ENCODE measurements around the gene RPL28.

Gene RPL28

DNA sequence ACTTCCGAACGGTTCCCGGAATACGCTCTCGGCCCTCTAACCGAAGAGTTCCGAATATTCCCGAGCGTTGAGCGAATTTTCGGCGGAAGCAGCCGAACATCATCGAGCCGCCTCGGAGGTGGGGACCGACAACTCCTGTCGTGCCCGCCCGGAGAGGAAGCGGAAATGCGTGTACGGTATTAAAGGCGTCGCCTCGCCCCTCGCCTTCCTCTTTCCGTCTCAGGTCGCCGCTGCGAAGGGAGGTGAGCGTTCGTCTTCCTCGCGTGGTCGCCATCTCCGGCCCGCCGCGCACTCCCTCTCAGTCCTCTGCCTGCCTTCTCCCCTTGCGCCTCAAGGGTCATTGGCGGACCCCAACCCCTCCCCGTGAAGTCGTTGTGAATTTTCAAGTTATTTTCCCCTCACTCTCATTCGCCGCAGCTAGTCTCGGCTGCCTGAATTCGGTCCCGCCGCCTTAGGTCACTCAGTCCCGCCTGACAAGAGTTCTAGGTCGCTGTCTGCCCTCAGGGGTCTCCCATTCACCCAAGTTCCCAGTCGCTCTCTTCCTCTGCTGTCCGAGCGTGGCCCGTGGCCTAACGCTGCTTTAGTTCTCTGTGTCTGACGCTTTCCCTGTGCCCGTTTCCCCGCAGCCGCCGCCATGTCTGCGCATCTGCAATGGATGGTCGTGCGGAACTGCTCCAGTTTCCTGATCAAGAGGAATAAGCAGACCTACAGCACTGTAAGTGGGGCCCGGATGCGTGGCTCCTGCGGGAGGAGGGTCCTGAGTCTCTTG is at the start of gene RPL28:
Gene RPL28, plus strand, starts transcription at position 209 of the 769 bp plus-strand sequence. Its CDS starts 426 bp downstream, at position 635.
- H3K4me1 ChIP-seq (ENCODE audit: insufficient read depth, low read length), result peaks cover 8% of the 10 kb centered on the region; the same call in 1 of the 2 replicates
- peak within 1 kb of the TSS; percentile 76 for H3K9ac ChIP-seq (ENCODE audit: low read depth, low read length)
- no peaks in the 10 kb centered on the region for H3K9me3 ChIP-seq (ENCODE audit: control insufficient read depth, insufficient read depth, low read length)
- H3K36me3 ChIP-seq (ENCODE audit: insufficient read depth, low read length), result peaks cover 12% of the 10 kb centered on the region

DNA sequence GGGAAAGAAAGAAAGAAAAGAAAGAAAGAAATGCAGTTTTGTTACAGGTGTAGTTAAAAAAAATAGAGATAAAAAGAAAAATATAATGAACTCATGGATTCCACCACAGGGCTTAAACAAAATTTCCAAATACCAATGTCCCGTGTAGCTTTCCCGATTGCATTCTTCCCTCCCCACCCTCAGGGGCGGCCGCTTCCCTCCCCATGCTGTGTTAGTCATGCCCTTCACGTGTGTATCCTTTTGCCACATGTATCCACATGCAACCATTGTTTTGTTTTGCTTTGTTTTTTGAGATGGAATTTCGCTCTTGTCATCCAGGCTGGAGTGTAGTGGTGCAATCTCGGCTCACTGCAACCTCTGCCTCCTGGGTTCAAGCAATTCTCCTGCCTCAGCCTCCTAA is 49.6 kb upstream of the RPL28 start:
- Histone ChIP-seq H3K9ac (ENCODE audit: low read depth, low read length) (no peak overlapping the region), H3K4me1 (ENCODE audit: insufficient read depth, low read length) (no peaks in the 10 kb centered on the region; the same call in 1 of the 2 replicates), H3K36me3 (ENCODE audit: insufficient read depth, low read length) (no peaks in the 10 kb centered on the region), H3K9me3 (ENCODE audit: control insufficient read depth, insufficient read depth, low read length) (no peaks in the 10 kb centered on the region)

DNA sequence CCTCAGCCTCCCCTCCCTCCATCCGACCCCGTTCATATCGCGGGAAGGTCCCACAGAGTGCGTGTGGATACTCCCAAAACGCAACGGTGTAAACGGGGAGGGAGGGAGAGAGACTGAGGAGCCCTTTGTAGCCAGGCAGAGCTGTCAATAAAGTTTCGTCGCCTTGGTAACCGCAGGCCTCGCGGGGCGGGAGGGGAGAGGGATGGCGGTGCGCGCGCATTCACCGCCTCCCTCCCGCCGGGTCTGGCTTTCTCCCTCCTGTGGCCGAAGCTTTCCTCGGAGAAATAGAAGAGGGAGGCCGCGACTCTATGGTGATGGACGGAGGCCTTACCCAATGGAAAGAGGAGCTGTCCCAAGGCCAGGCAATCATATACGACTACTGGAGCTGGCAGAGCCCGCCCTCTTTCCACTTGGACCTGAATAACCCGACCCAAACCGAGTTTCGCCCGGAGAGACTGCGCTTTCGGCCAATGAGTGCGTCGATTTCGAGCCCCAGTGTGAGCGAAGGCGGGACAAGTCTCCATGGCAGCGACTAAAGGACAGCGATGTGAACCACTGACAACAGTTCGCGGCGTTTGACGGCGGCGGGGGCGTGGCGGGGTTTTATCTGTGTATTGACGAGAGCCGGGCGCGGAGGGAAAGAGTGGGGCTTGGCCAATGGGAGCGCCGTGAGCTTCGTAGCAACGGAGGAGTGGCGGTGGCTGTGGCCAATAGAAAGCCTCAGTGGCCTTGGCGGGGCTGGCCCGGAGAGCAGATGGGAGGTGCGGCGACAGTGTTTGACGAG is 46.4 kb upstream of the RPL28 start, which contains the start of gene KMT5C:
Gene KMT5C, plus strand, starts transcription at position 772 of the 784 bp plus-strand sequence. CDS start 2,061 bp downstream, outside the sequence.
- Histone ChIP-seq H3K4me1 (ENCODE audit: insufficient read depth, low read length) (peaks cover 4% of the 10 kb centered on the region; the same call in 1 of the 2 replicates), H3K36me3 (ENCODE audit: insufficient read depth, low read length) (peaks cover 5% of the 10 kb centered on the region; the same call in 1 of the 2 replicates), H3K9ac (ENCODE audit: low read depth, low read length) (peak within 1 kb of the TSS; percentile 88), H3K9me3 (ENCODE audit: control insufficient read depth, insufficient read depth, low read length) (no peaks in the 10 kb centered on the region)

DNA sequence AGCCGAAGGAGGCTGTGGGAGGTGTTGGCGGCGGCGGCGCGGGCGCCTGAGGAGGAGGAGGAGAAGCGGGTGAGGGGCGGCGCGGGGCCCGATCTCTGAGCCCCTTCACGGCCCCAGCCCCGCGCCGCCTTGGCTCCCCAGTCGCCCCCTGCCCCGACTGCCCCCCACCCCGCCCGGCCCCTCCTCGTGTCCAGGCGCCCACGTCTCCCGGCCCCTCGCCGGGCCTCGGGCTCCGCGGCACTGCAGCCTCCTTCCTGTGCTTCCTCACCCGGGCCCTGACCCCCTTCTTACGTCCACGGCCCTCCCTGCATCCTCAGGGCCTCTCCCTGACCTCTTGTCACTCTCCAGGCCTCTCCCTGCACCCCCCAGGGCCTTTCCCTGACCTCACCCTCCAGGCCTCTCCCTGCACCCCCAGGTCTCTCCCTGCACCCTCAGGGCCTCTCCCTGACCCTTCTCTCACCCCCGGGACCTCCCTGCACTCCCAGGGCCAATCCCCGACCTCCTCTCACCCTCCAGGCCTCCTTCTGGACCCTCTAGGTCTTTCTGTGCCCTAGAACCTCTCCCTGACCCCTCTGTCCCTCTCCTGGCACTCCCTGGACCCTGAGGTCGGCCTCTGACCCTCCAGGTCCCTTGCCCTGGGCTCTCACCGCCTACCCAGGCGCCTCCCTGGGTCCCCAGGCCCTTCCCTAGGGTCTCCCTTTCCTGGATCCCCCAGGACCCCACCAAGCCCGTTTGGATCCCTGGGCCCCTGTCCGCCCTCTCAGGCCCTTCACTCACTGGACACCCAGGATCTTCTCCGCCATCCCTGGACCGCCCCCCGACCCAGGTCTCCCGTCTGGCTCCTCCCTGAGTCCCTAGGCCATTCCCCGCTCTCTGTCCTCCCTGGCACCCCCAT is 45.6 kb upstream of the RPL28 start:
- Histone ChIP-seq H3K9me3 (ENCODE audit: control insufficient read depth, insufficient read depth, low read length) (no peaks in the 10 kb centered on the region), H3K36me3 (ENCODE audit: insufficient read depth, low read length) (peaks cover 9% of the 10 kb centered on the region; the same call in 1 of the 2 replicates), H3K4me1 (ENCODE audit: insufficient read depth, low read length) (peaks cover 4% of the 10 kb centered on the region; the same call in 1 of the 2 replicates), H3K9ac (ENCODE audit: low read depth, low read length) (peak overlapping the region; percentile 88)

DNA sequence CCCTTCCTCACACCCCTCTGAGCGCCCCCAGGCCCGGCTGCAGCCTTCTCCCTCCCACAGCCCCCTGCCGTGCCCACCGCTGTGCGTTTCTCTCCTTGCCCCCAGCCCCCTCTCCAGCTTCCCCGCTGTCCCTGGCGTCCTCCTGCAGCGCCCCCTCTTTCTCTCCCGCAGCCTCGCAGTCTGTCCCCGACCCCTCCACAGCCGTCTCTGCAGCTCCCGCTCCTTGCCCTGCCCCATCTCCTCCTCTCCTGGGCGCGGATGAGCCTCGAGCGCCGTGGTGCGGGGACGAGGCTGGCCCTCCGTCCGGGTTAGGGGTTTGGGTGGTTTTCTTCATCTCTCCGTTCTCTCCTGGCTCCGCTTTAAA is 45.0 kb upstream of the RPL28 start:
- Histone ChIP-seq H3K9ac (ENCODE audit: low read depth, low read length) (peak overlapping the region; percentile 88), H3K4me1 (ENCODE audit: insufficient read depth, low read length) (peaks cover 10% of the 10 kb centered on the region; the same call in 1 of the 2 replicates), H3K36me3 (ENCODE audit: insufficient read depth, low read length) (peaks cover 9% of the 10 kb centered on the region; the same call in 1 of the 2 replicates), H3K9me3 (ENCODE audit: control insufficient read depth, insufficient read depth, low read length) (no peaks in the 10 kb centered on the region)

DNA sequence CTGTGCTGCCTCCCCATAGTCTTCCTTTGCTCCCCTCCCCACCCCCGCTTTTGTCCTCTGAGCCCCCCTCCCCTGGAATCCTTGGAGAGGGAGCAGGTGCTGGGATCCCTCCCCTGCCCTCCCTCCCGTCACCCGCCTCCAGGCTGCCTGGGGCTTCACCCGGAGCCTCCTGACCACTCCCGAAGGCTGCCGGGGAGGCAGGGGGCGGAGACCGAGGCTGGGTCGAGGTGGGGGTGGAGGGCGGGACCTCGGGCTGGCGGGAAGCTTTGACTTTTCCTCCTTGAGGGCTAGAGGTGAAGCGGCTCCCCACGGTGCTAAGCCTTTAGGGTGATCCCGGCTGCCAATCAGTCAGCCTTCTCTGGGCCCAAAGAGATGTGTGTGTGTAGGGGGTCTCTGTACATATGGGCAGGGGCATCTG is 44.6 kb upstream of the RPL28 start:
- peak overlapping the region; percentile 88 for H3K9ac ChIP-seq (ENCODE audit: low read depth, low read length)
- H3K36me3 ChIP-seq (ENCODE audit: insufficient read depth, low read length), result peaks cover 9% of the 10 kb centered on the region; the same call in 1 of the 2 replicates
- H3K9me3 ChIP-seq (ENCODE audit: control insufficient read depth, insufficient read depth, low read length), result no peaks in the 10 kb centered on the region
- H3K4me1 ChIP-seq (ENCODE audit: insufficient read depth, low read length), result peaks cover 11% of the 10 kb centered on the region; the same call in 1 of the 2 replicates

DNA sequence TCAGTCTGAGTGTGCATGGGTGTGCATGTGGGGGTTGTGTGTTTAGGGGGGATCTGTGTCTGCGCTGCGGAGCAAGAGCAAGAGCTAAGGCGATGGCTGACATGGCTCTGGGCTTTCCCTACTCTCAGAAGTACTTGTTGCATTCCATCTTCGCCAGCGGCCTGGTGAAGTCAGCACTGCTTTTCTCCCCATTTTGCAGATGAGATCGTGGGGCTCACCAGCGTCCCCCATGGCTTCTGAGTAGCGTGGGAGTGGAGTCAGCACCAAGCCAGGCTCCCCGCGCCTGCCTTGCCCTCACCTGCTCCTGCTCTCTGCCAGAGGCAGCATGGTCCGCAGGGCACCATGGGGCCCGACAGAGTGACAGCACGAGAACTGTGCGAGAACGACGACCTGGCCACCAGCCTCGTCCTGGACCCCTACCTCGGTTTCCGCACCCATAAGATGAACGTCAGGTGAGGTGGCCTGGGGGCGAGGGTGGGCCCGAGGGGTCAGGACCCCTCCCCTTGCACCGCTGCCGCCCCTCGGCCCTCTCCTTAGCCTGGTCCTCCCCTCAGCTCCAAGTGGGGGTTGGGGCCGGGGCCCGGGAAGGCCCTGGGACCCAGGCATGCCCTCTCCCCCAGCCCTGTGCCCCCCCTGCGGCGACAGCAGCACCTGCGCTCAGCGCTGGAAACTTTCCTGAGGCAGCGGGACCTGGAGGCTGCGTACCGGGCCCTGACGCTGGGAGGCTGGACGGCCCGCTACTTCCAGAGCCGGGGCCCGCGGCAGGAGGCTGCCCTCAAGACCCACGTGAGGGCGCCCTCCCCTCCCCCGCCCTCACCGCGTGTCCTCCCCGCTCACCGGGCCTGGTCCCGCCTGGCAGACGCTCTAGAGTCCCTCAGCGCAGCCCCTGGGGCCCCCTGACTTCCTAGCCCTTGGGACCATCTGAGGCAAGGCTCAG is 43.9 kb upstream of the RPL28 start:
- Histone ChIP-seq H3K4me1 (ENCODE audit: insufficient read depth, low read length) (peaks cover 11% of the 10 kb centered on the region; the same call in 1 of the 2 replicates), H3K9me3 (ENCODE audit: control insufficient read depth, insufficient read depth, low read length) (no peaks in the 10 kb centered on the region), H3K9ac (ENCODE audit: low read depth, low read length) (peak overlapping the region; percentile 16; the same call in 1 of the 2 replicates), H3K36me3 (ENCODE audit: insufficient read depth, low read length) (peaks cover 9% of the 10 kb centered on the region; the same call in 1 of the 2 replicates)

DNA sequence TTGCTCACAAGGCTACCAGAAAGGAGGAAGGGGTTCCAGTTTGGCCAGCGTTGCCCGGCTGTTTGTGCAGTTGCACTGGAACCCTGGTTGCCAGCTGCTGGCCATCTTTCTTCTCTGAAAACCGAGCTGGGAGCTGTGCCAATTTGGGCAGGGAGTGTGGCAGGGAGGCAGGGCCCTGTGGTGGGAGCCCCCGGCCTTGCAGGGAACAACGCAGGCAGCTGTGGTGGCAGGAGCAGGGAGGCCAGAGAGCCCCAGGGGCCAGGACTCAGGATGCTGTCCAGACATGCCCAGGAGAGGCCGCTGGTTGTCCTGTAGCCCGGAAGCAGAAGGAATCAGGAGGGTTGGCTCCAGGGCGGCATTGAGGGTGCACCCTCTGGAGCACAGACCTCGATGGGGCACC is 41.3 kb upstream of the RPL28 start:
- H3K9me3 ChIP-seq (ENCODE audit: control insufficient read depth, insufficient read depth, low read length), result no peaks in the 10 kb centered on the region
- peaks cover 26% of the 10 kb centered on the region; the same call in 1 of the 2 replicates for H3K4me1 ChIP-seq (ENCODE audit: insufficient read depth, low read length)
- H3K36me3 ChIP-seq (ENCODE audit: insufficient read depth, low read length), result peaks cover 9% of the 10 kb centered on the region; the same call in 1 of the 2 replicates
- H3K9ac ChIP-seq (ENCODE audit: low read depth, low read length), result no peak overlapping the region

DNA sequence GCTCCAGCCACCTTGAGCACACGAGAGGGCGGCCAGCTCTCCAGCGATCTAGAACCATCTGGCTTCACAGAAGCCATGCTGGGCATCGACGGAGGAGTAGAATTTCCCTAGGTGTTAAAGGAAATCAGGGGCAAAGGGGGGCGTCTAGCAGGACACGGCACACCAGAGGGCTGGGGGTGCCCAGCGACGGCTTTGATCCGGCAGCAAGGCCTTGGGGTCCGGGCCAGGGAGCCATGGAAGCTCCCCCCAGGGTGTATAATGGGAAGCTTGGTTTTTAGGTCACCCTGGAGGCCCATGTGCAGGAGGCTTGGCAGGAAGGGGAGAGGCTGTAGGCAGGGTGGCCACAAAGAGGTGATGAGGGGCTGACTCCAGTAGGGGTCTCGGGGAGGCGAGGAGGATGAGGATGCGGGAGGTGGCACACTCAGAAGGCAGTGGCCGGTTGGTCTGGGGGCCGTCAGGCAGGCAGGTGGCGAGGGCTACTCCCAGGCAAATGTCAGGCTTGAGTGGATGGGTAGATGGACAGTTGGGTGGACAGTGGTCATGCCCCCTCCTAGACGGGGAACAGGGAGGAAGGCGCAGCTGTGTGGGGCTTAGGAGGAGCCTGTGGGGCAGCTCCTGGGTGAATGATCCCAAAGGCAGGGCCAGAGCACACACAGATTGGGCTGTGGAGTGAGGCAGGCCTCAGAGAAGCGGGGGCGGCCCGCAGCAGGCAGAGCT is 40.5 kb upstream of the RPL28 start:
- no peak overlapping the region for H3K9ac ChIP-seq (ENCODE audit: low read depth, low read length)

DNA sequence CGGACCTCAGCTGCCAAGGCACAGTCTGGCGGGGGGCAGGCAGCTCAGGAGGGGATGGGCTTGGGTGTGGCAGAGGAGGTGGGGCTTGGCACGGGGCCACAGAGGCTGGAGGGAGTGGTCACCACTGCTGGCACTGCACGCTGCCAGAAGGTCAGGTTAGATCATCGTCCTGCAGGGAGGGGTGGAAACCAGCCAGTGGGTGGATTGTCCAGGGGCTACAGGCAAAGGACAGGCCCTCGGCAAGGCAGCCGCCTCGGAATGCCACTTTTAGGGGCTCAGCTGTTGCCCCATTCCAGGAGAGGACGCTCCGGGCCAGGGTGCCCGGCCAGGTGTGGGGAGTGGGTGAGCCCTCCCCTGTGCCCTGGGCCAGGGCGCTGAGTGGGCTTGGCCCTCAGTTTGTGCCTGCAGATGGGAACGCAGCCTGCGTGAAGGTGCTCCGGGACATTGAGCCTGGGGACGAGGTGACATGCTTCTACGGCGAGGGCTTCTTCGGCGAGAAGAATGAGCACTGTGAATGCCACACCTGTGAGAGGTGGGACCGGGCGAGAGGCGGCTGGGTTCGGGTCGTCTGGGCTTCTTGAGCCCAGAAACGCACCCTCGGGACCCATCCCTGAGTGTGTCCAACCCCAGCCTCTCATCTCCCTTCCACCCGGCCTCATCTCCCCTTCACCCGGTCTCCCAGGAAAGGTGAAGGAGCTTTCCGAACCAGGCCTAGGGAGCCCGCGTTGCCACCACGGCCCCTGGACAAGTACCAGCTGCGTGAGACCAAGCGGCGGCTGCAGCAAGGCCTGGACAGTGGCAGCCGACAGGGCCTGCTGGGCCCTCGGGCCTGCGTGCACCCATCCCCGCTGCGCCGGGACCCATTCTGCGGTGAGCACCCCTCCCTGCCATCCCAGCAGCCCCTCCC is 39.7 kb upstream of the RPL28 start:
- H3K9ac ChIP-seq (ENCODE audit: low read depth, low read length), result no peak overlapping the region
- H3K4me1 ChIP-seq (ENCODE audit: insufficient read depth, low read length), result peaks cover 33% of the 10 kb centered on the region; the same call in 1 of the 2 replicates
- no peaks in the 10 kb centered on the region for H3K9me3 ChIP-seq (ENCODE audit: control insufficient read depth, insufficient read depth, low read length)
- H3K36me3 ChIP-seq (ENCODE audit: insufficient read depth, low read length), result peaks cover 9% of the 10 kb centered on the region; the same call in 1 of the 2 replicates

More for the DNA sequence above, 40.5 kb upstream of the RPL28 start:
- Histone ChIP-seq H3K36me3 (ENCODE audit: insufficient read depth, low read length) (peaks cover 9% of the 10 kb centered on the region; the same call in 1 of the 2 replicates), H3K9me3 (ENCODE audit: control insufficient read depth, insufficient read depth, low read length) (no peaks in the 10 kb centered on the region), H3K4me1 (ENCODE audit: insufficient read depth, low read length) (peaks cover 31% of the 10 kb centered on the region; the same call in 1 of the 2 replicates)

DNA sequence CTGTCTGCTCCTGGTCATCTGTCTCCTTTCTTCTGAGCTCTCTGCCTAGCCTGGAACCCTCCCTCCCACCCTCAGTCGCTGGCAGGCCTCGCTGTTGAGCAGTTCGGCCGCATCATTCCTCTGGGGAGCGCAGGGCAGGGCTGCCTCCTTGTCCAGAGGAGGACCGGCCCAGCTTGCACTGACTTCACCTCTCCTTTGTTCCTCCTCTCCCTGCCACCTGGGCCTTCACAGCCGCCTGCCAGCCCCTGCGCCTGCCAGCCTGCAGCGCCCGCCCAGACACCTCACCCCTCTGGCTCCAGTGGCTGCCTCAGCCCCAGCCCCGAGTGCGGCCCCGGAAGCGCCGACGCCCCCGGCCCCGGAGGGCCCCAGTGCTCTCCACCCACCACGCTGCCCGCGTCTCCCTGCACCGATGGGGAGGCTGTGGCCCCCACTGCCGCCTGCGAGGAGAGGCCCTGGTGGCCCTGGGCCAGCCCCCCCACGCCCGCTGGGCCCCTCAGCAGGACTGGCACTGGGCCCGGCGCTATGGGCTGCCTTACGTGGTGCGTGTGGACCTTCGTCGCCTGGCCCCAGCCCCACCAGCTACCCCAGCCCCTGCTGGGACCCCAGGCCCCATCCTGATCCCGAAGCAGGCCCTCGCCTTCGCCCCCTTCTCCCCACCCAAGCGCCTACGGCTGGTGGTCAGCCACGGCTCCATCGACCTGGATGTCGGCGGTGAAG is 38.8 kb upstream of the RPL28 start:
- Histone ChIP-seq H3K9ac (ENCODE audit: low read depth, low read length) (no peak overlapping the region), H3K4me1 (ENCODE audit: insufficient read depth, low read length) (peaks cover 29% of the 10 kb centered on the region; the same call in 1 of the 2 replicates), H3K36me3 (ENCODE audit: insufficient read depth, low read length) (peaks cover 9% of the 10 kb centered on the region; the same call in 1 of the 2 replicates), H3K9me3 (ENCODE audit: control insufficient read depth, insufficient read depth, low read length) (no peaks in the 10 kb centered on the region)
